K562 (cell line): Measurements from ENCODE around the gene GATAD1. TPM values are rescaled to one million over a fixed set of nuclear protein-coding genes. Genes with fewer than 3 reads are reported as not detected.
A peak's percentile ranks its signal among the peaks of the same experiment; 100 is the strongest.

ENCODE experiments used
- BDP1 ChIP-seq: IDR thresholded peaks from 3 replicates; pipeline ENCODE4 v1.6.1; 2011; ENCODE audit not compliant: insufficient read length, insufficient read depth
- CBX8 ChIP-seq: fragments of 200-600 bp; sonication (generic); IDR thresholded peaks from 2 replicates; pipeline ENCODE4 v1.6.1; 2012; ENCODE audit warnings: borderline replicate concordance, mixed run types, low read depth, mild to moderate bottlenecking, moderate library complexity, mixed read lengths, low read length, control low read depth, inconsistent platforms; ENCODE audit not compliant: poor library complexity, severe bottlenecking; ENCODE audit errors: extremely low read depth
- CEBPG ChIP-seq, 3 experiments: fragments of 200-800 bp in 1 of 3; sonication (Bioruptor generic) in 1 of 3; sonication (generic) in 1 of 3; formaldehyde crosslinking in 1 of 3; IDR thresholded peaks in 2 of 3; conservative IDR thresholded peaks in 1 of 3; 2 replicates each; pipeline versions ENCODE4 v1.6.1 to v1.8.0; 2016 to 2022; ENCODE audit warnings: missing compliant biosample characterization in 2 of 3, missing genetic modification characterization in 2 of 3, mild to moderate bottlenecking in 1 of 3, missing genetic modification reagents in 1 of 3
- E2F3 ChIP-seq: fragments of 250-450 bp; sonication (Bioruptor Pico); IDR thresholded peaks from 2 replicates; pipeline ENCODE4 v1.4.0; 2020; ENCODE audit warnings: mild to moderate bottlenecking
- E2F6 ChIP-seq, 2 experiments: IDR thresholded peaks; 2 replicates each; pipeline ENCODE4 v1.6.1; 2011; ENCODE audit warnings: borderline replicate concordance in 1 of 2, control low read depth in 1 of 2, low read depth in 1 of 2, low read length in 1 of 2, mild to moderate bottlenecking in 1 of 2, mixed read lengths in 1 of 2, moderate library complexity in 1 of 2; ENCODE audit not compliant: insufficient read depth in 1 of 2, insufficient read length in 1 of 2, poor library complexity in 1 of 2, severe bottlenecking in 1 of 2; ENCODE audit errors: extremely low read depth in 1 of 2
- ETS2 ChIP-seq: IDR thresholded peaks from 2 replicates; pipeline ENCODE4 v1.6.1; 2016; ENCODE audit warnings: borderline replicate concordance, missing genetic modification characterization, mild to moderate bottlenecking, moderate library complexity, missing compliant biosample characterization; ENCODE audit not compliant: poor library complexity, severe bottlenecking
- GABPB1 ChIP-seq: sonication (generic); formaldehyde crosslinking; IDR thresholded peaks from 2 replicates; pipeline ENCODE4 v1.8.0; 2022; ENCODE audit warnings: mild to moderate bottlenecking, missing genetic modification reagents
- MAFF ChIP-seq: IDR thresholded peaks from 2 replicates; pipeline ENCODE4 v1.6.1; 2012; ENCODE audit warnings: low read length, improper control_type of control experiment
- MYC ChIP-seq, 2 experiments: fragments of 250-450 bp in 1 of 2; sonication (Bioruptor Pico) in 1 of 2; IDR thresholded peaks; 2 replicates each; pipeline versions ENCODE4 v1.5.1 to v1.6.1; 2012 to 2021; ENCODE audit warnings: low read depth in 2 of 2, borderline replicate concordance in 1 of 2, improper control_type of control experiment in 1 of 2, low read length in 1 of 2, mild to moderate bottlenecking in 1 of 2, moderate library complexity in 1 of 2
- RBBP5 ChIP-seq: fragments of 200-600 bp; sonication (generic); IDR thresholded peaks from 2 replicates; pipeline ENCODE4 v1.6.1; 2012; ENCODE audit warnings: borderline replicate concordance, mild to moderate bottlenecking, low read length, control low read depth, inconsistent platforms; ENCODE audit not compliant: insufficient read depth, poor library complexity, severe bottlenecking
- TAF9B ChIP-seq: fragments of 450-650 bp; IDR thresholded peaks from 2 replicates; pipeline ENCODE4 v1.6.1; 2018; ENCODE audit warnings: mild to moderate bottlenecking; ENCODE audit not compliant: partially characterized antibody
- ZBTB40 ChIP-seq, 2 experiments: fragments of 450-650 bp in 1 of 2; sonication (generic) in 1 of 2; formaldehyde crosslinking in 1 of 2; IDR thresholded peaks; 2 replicates each; pipeline versions ENCODE4 v1.7.1 to v1.9.0; 2016 to 2022; ENCODE audit warnings: inconsistent platforms in 1 of 2, mild to moderate bottlenecking in 1 of 2, missing genetic modification reagents in 1 of 2
- ZNF143 ChIP-seq: sonication (generic); formaldehyde crosslinking; IDR thresholded peaks from 2 replicates; pipeline ENCODE4 v1.9.0; 2022; ENCODE audit warnings: mild to moderate bottlenecking, missing genetic modification reagents
- polyA plus RNA-seq, 8 experiments: library from polyadenylated mRNA; depleted of rRNA in 4 of 8; stranded (reverse) in 5 of 8; unstranded in 3 of 8; fragments of >200 nt; fragmentation: Nextera tagmentation in 2 of 8; fragmentation: Illumina TruSeq in 1 of 8; extraction: Ambion mirVana in 2 of 8; extraction: Trizol in 1 of 8; gene quantifications; 2 replicates each; pipeline versions ENCODE4 v1.2.1 to v1.2.3, GENCODE V29; 2011 to 2014; ENCODE audit warnings: inconsistent platforms in 1 of 8, missing spikeins in 1 of 8
- total RNA-seq, 7 experiments: library from RNA; depleted of rRNA in 6 of 7; stranded (reverse); fragments of >200 nt in 6 of 7; fragmentation: Illumina TruSeq in 2 of 7; extraction: Trizol in 2 of 7; gene quantifications; 2 replicates each; pipeline versions ENCODE4 v1.2.1 to v1.2.3, GENCODE V29; 2011 to 2021; ENCODE audit warnings: low replicate concordance in 1 of 7

Gene GATAD1
- total and polyA plus RNA-seq, 9 of the 15 experiments (the other 6 are each of a cell fraction or from before 2014, with no cell fraction given), result 9.3 to 67.7 (median 34.3) TPM

- TF ChIP-seq ZBTB40 (IDR thresholded peaks at IDR 0.05) (peak; percentile 96), ZBTB40 (CRISPR knock-in tag; IDR thresholded peaks at IDR 0.05) (no peak), E2F3 (CRISPR knock-in tag) (no peak), CBX8 (no peak), E2F6 (IDR thresholded peaks at IDR 0.05; ENCODE audit: borderline replicate concordance in 1 of 2, extremely low read depth in 1 of 2, insufficient read depth in 1 of 2, insufficient read length in 1 of 2, low read depth in 1 of 2, low read length in 1 of 2, poor library complexity in 1 of 2, severe bottlenecking in 1 of 2) (peak in 1 of 2 experiments; percentile 80), ETS2 (tag) (no peak), GABPB1 (peak; percentile 96), CEBPG (CRISPR knock-in tag; IDR thresholded peaks at IDR 0.05) (peak; percentile 26; the same call in 1 of the 2 replicates), CEBPG (tag; conservative IDR thresholded peaks at IDR 0.05 in 1 of 2, IDR thresholded peaks at IDR 0.05 in 1 of 2) (no peak), BDP1 (no peak), MAFF (no peak), RBBP5 (peak; percentile 92), ZNF143 (CRISPR knock-in tag) (0 out of 2 replicates have a peak, but pooled peaks have one; percentile 46), MYC (IDR thresholded peaks at IDR 0.05; ENCODE audit: low read depth, low read length) (peak; percentile 84), MYC (CRISPR knock-in tag; IDR thresholded peaks at IDR 0.05; ENCODE audit: borderline replicate concordance, low read depth) (no peak; the same call in 1 of the 2 replicates), TAF9B (peak; percentile 90)
These were observed at the start of gene GATAD1 (continued) for GRCh38 chr7:92447345-92448204.
